Esophagus muscularis mucosa (tissue), 2 donors: Measurements from ENCODE around the gene CENPT.

Experiments used
- POLR2A ChIP-seq: fragments of 450-650 bp; IDR thresholded peaks from one replicate; pipeline ENCODE4 v1.6.1; 2017; ENCODE audit warnings: antibody characterized with exemption, moderate library complexity, mild to moderate bottlenecking, low read depth
- POLR2AphosphoS5 ChIP-seq, 2 donors: sonication (generic); formaldehyde crosslinking; IDR thresholded peaks; one replicate each; pipeline ENCODE4 v1.6.1; 2017; ENCODE audit warnings: antibody characterized with exemption in 2 of 2

DNA sequence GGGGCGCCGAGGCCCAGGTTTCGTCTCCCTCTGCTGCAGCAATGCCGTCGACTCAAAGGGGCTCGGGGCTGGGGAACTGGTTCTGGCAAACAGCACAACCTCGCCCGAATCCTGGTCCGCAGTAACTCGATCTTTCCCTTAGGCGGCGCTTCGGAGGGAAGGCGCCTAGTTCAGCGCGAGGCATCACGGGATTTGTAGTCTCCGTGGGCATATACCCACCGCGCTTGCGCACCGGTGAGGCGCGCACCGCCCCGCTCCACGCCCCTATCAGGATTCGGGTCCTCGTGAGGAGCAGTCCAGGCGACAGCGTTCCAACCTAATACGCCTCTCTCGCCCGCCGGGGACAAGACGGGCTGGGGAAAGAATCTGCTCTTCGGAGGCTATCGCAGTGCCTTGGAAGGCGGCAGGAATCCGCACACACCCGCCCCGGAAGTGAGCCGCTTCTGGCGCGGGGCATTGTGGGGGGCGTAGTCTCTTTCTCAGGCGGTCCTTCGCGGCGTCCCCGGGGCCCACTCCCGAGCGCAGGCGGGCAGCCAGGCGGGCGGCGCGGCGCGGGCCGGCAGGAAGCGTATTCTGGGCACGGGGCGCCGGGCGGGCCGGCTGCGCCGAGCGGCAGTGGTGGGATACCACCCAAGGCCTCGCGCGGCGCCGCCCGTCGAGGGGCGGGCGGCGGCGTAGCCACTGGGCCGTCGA, 5.5 kb downstream of the CENPT start, which contains the start of gene THAP11:
- TF ChIP-seq POLR2A (peak; percentile 32), POLR2AphosphoS5 (IDR thresholded peaks at IDR 0.05) (peak; percentile 81 to 86)
